GM19025 (cell line): ENCODE measurements around the gene ZNF845.
A peak's percentile ranks its signal among the peaks of the same experiment; 100 is the strongest.
"Not testable (repeated sequence)": the region's sequence is repeated elsewhere in the genome, so short reads cannot be mapped to it uniquely, and the experiment has no call there.

ENCODE experiments used
- ATAC-seq: cut with Tn5 transposase; IDR thresholded peaks from one replicate; pipeline ENCODE4 v1.9.1; 2021; ENCODE audit warnings: mild to moderate bottlenecking, low read depth, moderate library complexity; ENCODE audit not compliant: unreplicated experiment

Gene ZNF845

GRCh38 chr19:53374743-53375142 is 41.2 kb downstream of the ZNF845 start:
- no peak for ATAC-seq

- no peak for ATAC-seq
These were observed 47.8 kb downstream of the ZNF845 start for GRCh38 chr19:53381376-53381775.

GRCh38 chr19:53388168-53388567 is 54.6 kb downstream of the ZNF845 start:
- no peak for ATAC-seq

GRCh38 chr19:53388904-53389303 is 55.4 kb downstream of the ZNF845 start:
- ATAC-seq: no peak

- ATAC-seq: no peak
These were observed 56.0 kb downstream of the ZNF845 start for GRCh38 chr19:53389571-53389970.

- ATAC-seq: no peak
These were observed 56.4 kb downstream of the ZNF845 start for GRCh38 chr19:53389978-53390377.

- no peak for ATAC-seq
These were observed 61.0 kb downstream of the ZNF845 start for GRCh38 chr19:53394522-53394973.

GRCh38 chr19:53394974-53395839 is 61.7 kb downstream of the ZNF845 start, which contains the start of gene ZNF765:
ZNF765 (plus strand) TSS chr19:53395149; CDS start chr19:53398016, 2,867 bp downstream.
- ATAC-seq: peak; percentile 91

GRCh38 chr19:53395840-53396524 is 62.4 kb downstream of the ZNF845 start:
- ATAC-seq: not testable (repeated sequence)

- no peak for ATAC-seq
These were observed 62.9 kb downstream of the ZNF845 start for GRCh38 chr19:53396525-53396868.

GRCh38 chr19:53397918-53398317 is 64.4 kb downstream of the ZNF845 start:
- not testable (repeated sequence) for ATAC-seq
